GM12878 (cell line): ENCODE data around the gene C1orf210. TPM values are rescaled to one million over a fixed set of nuclear protein-coding genes. Genes with fewer than 3 reads are reported as not detected.

Source experiments
- ATAC-seq: fragments of 200-7000 bp; cut with Tn5 transposase; 3 replicates; pipeline ENCODE4 v1.9.1; 2020; ENCODE audit warnings: mild to moderate bottlenecking, moderate library complexity
- BruUV-seq: library from RNA; stranded (reverse); fragments of 400-500 nt; replicated peaks from 2 replicates; lab custom pipeline; 2021; lab: Mats Ljungman, UMichigan
- CTCF ChIA-PET: fragments of 300-600 bp; sonication (Branson Sonifier 250); formaldehyde crosslinking; extraction: SDS; loops from one replicate; lab custom pipeline; 2021; ENCODE audit warnings: inconsistent platforms; lab: Yijun Ruan, JAX
- POLR2A ChIA-PET: fragments of 350-600 bp; formaldehyde crosslinking; extraction: SDS; loops from one replicate; lab custom pipeline; 2021; ENCODE audit warnings: inconsistent platforms; lab: Charles Lee
- RAD21 ChIA-PET: fragments of 300-600 bp; sonication (Branson Sonifier 250); formaldehyde crosslinking; loops from one replicate; lab custom pipeline; 2023; ENCODE audit warnings: antibody characterized with exemption; ENCODE audit not compliant: unreplicated experiment; lab: Charles Lee
- SMC1A ChIA-PET: fragments of 300-600 bp; sonication (Branson Sonifier 250); formaldehyde crosslinking; loops from one replicate; lab custom pipeline; 2023; ENCODE audit not compliant: unreplicated experiment, uncharacterized antibody; lab: Charles Lee
- DNase-seq: peaks from one replicate; pipeline ENCODE4 v3.0.0-alpha.2; 2011; ENCODE audit warnings: low read depth, low spot score
- FAIRE-seq: peaks from 3 replicates; lab custom pipeline; 2011; peaks lifted over from hg19 to GRCh38; lab: Jason Lieb, UNC
- H2AFZ ChIP-seq: 2 replicates; pipeline ENCODE4 v1.6.0; 2011; ENCODE audit warnings: low read depth, low read length, control low read depth; ENCODE audit not compliant: control insufficient read depth
- H3K27ac ChIP-seq: 2 replicates; pipeline ENCODE4 v1.5.1; 2011; ENCODE audit warnings: control low read depth; ENCODE audit not compliant: control insufficient read depth, insufficient read depth
- H3K27me3 ChIP-seq, 2 experiments: replicated peaks in 1 of 2; 2 replicates each; pipeline versions ENCODE4 v1.6.0 to v1.6.1; 2011; ENCODE audit warnings: low read length in 1 of 2; ENCODE audit not compliant: control insufficient read depth in 2 of 2, insufficient read depth in 2 of 2
- H3K36me3 ChIP-seq, 2 experiments: 2 replicates each; pipeline ENCODE4 v1.5.1; 2011; ENCODE audit warnings: low read length in 1 of 2; ENCODE audit not compliant: control insufficient read depth in 2 of 2, insufficient read depth in 2 of 2
- H3K4me1 ChIP-seq: 2 replicates; pipeline ENCODE4 v1.6.1; 2011; ENCODE audit warnings: mild to moderate bottlenecking, low read length, moderate library complexity, mixed read lengths; ENCODE audit not compliant: control insufficient read depth, insufficient read depth
- H3K4me2 ChIP-seq: 2 replicates; pipeline ENCODE4 v1.6.0; 2011; ENCODE audit warnings: control low read depth; ENCODE audit not compliant: control insufficient read depth, insufficient read depth
- H3K4me3 ChIP-seq: fragments of 200-600 bp; sonication (generic); 2 replicates; pipeline ENCODE4 v1.5.1; 2016
- H3K79me2 ChIP-seq: 2 replicates; pipeline ENCODE4 v1.6.0; 2011; ENCODE audit warnings: low read length; ENCODE audit not compliant: control insufficient read depth, insufficient read depth
- H3K9ac ChIP-seq: 2 replicates; pipeline ENCODE4 v1.8.0; 2011; ENCODE audit warnings: low read length, control low read depth, mixed read lengths; ENCODE audit not compliant: control insufficient read depth, insufficient read depth
- H3K9me3 ChIP-seq: replicated peaks from 3 replicates; pipeline ENCODE4 v1.5.1; 2011; ENCODE audit warnings: mild to moderate bottlenecking, low read length; ENCODE audit not compliant: control insufficient read depth, insufficient read depth
- H4K20me1 ChIP-seq: 2 replicates; pipeline ENCODE4 v1.6.0; 2011; ENCODE audit not compliant: control insufficient read depth, insufficient read depth
- FOXM1 ChIP-seq: IDR thresholded peaks from 2 replicates; pipeline ENCODE4 v1.6.1; 2012; ENCODE audit warnings: low read depth, mild to moderate bottlenecking, inconsistent platforms, low read length, moderate library complexity
- JUNB ChIP-seq: IDR thresholded peaks from 2 replicates; pipeline ENCODE4 v1.6.1; 2016; ENCODE audit warnings: antibody characterized with exemption, mild to moderate bottlenecking
- KAT2A ChIP-seq: conservative IDR thresholded peaks from 2 replicates; pipeline ENCODE4 v1.6.1; 2011; ENCODE audit warnings: low read depth, low read length; ENCODE audit not compliant: control insufficient read depth
- MEF2A ChIP-seq: IDR thresholded peaks from 2 replicates; pipeline ENCODE4 v1.6.1; 2011; ENCODE audit warnings: low read depth, mild to moderate bottlenecking, low read length, moderate library complexity; ENCODE audit not compliant: insufficient read depth
- MTA2 ChIP-seq: fragments of 450-650 bp; IDR thresholded peaks from 2 replicates; pipeline ENCODE4 v1.6.1; 2016; ENCODE audit warnings: low read depth, mild to moderate bottlenecking, moderate library complexity
- NR2F1 ChIP-seq: fragments of 450-650 bp; conservative IDR thresholded peaks from 2 replicates; pipeline ENCODE4 v1.6.1; 2017; ENCODE audit warnings: mild to moderate bottlenecking
- SIX5 ChIP-seq: IDR thresholded peaks from 2 replicates; pipeline ENCODE4 v1.6.1; 2011; ENCODE audit warnings: mild to moderate bottlenecking, low read depth, low read length, moderate library complexity; ENCODE audit not compliant: severe bottlenecking
- SP1 ChIP-seq: IDR thresholded peaks from one replicate; pipeline ENCODE4 v1.6.1; 2011; ENCODE audit warnings: low read depth, low read length
- SUZ12 ChIP-seq: fragments of 200-600 bp; sonication (generic); IDR thresholded peaks from one replicate; pipeline ENCODE4 v1.6.1; 2018; ENCODE audit warnings: antibody characterized with exemption, mild to moderate bottlenecking; ENCODE audit not compliant: unreplicated experiment
- ZNF384 ChIP-seq: IDR thresholded peaks from 2 replicates; pipeline ENCODE4 v1.6.1; 2012; ENCODE audit warnings: low read depth, mild to moderate bottlenecking, low read length, improper control_type of control experiment, borderline replicate concordance
- in situ Hi-C: fragments of 300-500 bp; cut with MboI; formaldehyde crosslinking; loops from 9 replicates; pipeline ENCODE4 v1.14.3; 2018; ENCODE audit warnings: mixed read lengths
- intact Hi-C: fragments of 100-400 bp; cut with micrococcal nuclease; formaldehyde crosslinking; loops from one replicate; pipeline ENCODE4 v1.14.2; 2022; ENCODE audit not compliant: unreplicated experiment
- polyA plus RNA-seq, 11 experiments: library from polyadenylated mRNA; depleted of rRNA in 4 of 11; unstranded in 6 of 11; stranded (reverse) in 5 of 11; fragments of >200 nt; fragmentation: Nextera tagmentation in 4 of 11; fragmentation: Illumina TruSeq in 1 of 11; extraction: Ambion mirVana in 4 of 11; extraction: Trizol in 1 of 11; gene quantifications; 1 replicate in 1 of 11; 2 replicates in 10 of 11; pipeline versions ENCODE4 v1.2.1 to v1.2.3, GENCODE V29; 2011 to 2016; ENCODE audit warnings: inconsistent platforms in 2 of 11, missing spikeins in 2 of 11, low read depth in 1 of 11
- total RNA-seq, 4 experiments: library from RNA; depleted of rRNA in 3 of 4; stranded (reverse); fragments of >200 nt in 3 of 4; fragmentation: Illumina TruSeq in 1 of 4; extraction: Trizol in 1 of 4; gene quantifications; 2 replicates each; pipeline versions ENCODE4 v1.2.1 to v1.2.3, GENCODE V29; 2013 to 2021
- TF ChIP-seq, protein P1 (sequence below): fragments of 450-650 bp; IDR thresholded peaks from 2 replicates; pipeline ENCODE4 v1.6.1; 2017; ENCODE audit warnings: borderline replicate concordance
- TF ChIP-seq, protein P2 (sequence below): fragments of 150-350 bp; IDR thresholded peaks from 2 replicates; pipeline ENCODE4 v1.6.1; 2016; ENCODE audit warnings: low read depth, low read length
- TF ChIP-seq, protein P3 (sequence below): IDR thresholded peaks from 2 replicates; pipeline ENCODE4 v1.6.1; 2012; ENCODE audit warnings: low read length, inconsistent platforms
- TF ChIP-seq, protein P4 (sequence below): IDR thresholded peaks from 2 replicates; pipeline ENCODE4 v1.6.1; 2012; ENCODE audit warnings: low read depth, low read length, improper control_type of control experiment
- TF ChIP-seq, protein P5 (sequence below): IDR thresholded peaks from 2 replicates; pipeline ENCODE4 v1.6.1; 2011; ENCODE audit warnings: low read depth, low read length, improper control_type of control experiment, borderline replicate concordance

Gene C1orf210
- total and polyA plus RNA-seq, 10 of the 15 experiments (the other 5 are each of a cell fraction or from before 2014, with no cell fraction given) = 0.07 TPM; not detected in 9

DNA sequence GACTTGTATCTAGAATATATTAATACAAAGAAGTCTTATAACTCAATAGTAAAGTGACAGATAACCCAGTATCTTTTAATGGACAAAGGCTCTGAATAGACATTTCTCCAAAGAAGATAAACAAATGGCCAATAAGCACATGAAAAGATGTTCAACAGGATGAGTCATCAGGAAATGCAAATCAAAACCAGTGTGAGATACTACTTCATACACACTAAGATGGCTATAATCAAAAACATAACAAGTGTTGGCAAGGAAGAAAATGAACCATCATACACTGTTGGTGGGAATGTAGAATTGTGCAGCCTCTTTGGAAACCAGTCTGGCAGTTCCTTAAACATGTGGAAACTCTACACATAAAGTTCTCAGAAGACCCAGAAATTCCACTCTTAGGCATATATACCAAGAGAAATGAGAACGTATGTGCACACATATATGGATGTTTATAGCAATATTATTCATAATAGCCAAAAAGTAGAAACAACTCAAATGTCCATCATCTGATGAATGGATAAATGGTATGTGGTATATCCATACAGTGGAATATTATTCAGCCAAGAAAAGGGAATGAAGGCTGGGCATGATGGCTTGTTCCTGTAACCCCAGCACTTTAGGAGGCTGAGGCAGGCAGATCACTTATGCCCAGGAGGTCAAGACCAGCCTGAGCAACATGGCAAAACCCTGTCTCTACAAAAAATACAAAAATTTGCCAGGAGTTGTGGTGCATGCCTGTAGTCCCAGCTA is 42.3 kb upstream of the C1orf210 start (continued):
- no peak for TF ChIP-seq FOXM1

DNA sequence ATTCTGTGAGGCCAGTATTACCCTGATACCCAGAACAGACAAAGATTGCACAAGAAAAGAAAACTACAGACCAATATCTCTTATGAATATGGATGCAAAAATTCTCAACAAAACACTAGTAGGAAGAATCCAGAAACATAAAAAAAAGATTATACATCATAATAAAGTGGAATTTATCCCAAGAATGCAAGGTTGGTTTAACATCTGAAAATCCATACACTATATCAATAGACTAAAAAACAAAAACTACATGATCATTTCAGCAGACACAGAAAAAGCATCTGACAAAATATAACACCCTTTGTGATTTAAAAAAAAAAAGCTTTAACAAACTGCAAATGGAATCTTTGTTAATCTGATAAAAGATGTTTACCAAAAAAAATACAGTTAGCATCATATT is 40.0 kb upstream of the C1orf210 start:
- no peak overlapping the region for H3K9ac ChIP-seq
- H3K36me3 ChIP-seq = no peaks in the 10 kb centered on the region
- no peak overlapping the region for H2AFZ ChIP-seq
- no TSS peak for BruUV-seq
- H3K79me2 ChIP-seq = no peaks in the 10 kb centered on the region
- no peaks in the 10 kb centered on the region; the same call in 1 of the 3 replicates for H3K9me3 ChIP-seq
- ChIA-PET SMC1A (no interaction called here), CTCF (no interaction called here), POLR2A (interaction anchor here (0.6 kb wide), 1 partner anchor 315 kb away, joined by 3 read pairs; no protein-coding TSS in a partner anchor), RAD21 (no interaction called here)
- FAIRE-seq (no peak), DNase-seq (no peak), ATAC-seq (no peak)
- intact Hi-C loops = no loop called here
- H3K27ac ChIP-seq = no peak overlapping the region
- no peaks in the 10 kb centered on the region for H3K4me1 ChIP-seq
- in situ Hi-C loops = no loop called here
- no peak overlapping the region for H3K4me2 ChIP-seq
- H3K4me3 ChIP-seq = no peak overlapping the region
- H4K20me1 ChIP-seq = no peaks in the 10 kb centered on the region
- H3K27me3 ChIP-seq = no peaks in the 10 kb centered on the region
- TF ChIP-seq MTA2 = no peak
- no peak for TF ChIP-seq NR2F1
- TF ChIP-seq, protein P1, sequence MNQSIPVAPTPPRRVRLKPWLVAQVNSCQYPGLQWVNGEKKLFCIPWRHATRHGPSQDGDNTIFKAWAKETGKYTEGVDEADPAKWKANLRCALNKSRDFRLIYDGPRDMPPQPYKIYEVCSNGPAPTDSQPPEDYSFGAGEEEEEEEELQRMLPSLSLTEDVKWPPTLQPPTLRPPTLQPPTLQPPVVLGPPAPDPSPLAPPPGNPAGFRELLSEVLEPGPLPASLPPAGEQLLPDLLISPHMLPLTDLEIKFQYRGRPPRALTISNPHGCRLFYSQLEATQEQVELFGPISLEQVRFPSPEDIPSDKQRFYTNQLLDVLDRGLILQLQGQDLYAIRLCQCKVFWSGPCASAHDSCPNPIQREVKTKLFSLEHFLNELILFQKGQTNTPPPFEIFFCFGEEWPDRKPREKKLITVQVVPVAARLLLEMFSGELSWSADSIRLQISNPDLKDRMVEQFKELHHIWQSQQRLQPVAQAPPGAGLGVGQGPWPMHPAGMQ = no peak
- TF ChIP-seq, protein P2, sequence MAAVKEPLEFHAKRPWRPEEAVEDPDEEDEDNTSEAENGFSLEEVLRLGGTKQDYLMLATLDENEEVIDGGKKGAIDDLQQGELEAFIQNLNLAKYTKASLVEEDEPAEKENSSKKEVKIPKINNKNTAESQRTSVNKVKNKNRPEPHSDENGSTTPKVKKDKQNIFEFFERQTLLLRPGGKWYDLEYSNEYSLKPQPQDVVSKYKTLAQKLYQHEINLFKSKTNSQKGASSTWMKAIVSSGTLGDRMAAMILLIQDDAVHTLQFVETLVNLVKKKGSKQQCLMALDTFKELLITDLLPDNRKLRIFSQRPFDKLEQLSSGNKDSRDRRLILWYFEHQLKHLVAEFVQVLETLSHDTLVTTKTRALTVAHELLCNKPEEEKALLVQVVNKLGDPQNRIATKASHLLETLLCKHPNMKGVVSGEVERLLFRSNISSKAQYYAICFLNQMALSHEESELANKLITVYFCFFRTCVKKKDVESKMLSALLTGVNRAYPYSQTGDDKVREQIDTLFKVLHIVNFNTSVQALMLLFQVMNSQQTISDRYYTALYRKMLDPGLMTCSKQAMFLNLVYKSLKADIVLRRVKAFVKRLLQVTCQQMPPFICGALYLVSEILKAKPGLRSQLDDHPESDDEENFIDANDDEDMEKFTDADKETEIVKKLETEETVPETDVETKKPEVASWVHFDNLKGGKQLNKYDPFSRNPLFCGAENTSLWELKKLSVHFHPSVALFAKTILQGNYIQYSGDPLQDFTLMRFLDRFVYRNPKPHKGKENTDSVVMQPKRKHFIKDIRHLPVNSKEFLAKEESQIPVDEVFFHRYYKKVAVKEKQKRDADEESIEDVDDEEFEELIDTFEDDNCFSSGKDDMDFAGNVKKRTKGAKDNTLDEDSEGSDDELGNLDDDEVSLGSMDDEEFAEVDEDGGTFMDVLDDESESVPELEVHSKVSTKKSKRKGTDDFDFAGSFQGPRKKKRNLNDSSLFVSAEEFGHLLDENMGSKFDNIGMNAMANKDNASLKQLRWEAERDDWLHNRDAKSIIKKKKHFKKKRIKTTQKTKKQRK = no peak
- no peak for TF ChIP-seq SP1
- TF ChIP-seq, protein P3, sequence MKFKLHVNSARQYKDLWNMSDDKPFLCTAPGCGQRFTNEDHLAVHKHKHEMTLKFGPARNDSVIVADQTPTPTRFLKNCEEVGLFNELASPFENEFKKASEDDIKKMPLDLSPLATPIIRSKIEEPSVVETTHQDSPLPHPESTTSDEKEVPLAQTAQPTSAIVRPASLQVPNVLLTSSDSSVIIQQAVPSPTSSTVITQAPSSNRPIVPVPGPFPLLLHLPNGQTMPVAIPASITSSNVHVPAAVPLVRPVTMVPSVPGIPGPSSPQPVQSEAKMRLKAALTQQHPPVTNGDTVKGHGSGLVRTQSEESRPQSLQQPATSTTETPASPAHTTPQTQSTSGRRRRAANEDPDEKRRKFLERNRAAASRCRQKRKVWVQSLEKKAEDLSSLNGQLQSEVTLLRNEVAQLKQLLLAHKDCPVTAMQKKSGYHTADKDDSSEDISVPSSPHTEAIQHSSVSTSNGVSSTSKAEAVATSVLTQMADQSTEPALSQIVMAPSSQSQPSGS = no peak
- TF ChIP-seq MEF2A = no peak
- TF ChIP-seq, protein P4, sequence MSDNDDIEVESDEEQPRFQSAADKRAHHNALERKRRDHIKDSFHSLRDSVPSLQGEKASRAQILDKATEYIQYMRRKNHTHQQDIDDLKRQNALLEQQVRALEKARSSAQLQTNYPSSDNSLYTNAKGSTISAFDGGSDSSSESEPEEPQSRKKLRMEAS = no peak
- TF ChIP-seq, protein P5, sequence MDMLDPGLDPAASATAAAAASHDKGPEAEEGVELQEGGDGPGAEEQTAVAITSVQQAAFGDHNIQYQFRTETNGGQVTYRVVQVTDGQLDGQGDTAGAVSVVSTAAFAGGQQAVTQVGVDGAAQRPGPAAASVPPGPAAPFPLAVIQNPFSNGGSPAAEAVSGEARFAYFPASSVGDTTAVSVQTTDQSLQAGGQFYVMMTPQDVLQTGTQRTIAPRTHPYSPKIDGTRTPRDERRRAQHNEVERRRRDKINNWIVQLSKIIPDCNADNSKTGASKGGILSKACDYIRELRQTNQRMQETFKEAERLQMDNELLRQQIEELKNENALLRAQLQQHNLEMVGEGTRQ = no peak
- TF ChIP-seq KAT2A = no peak
- TF ChIP-seq JUNB = no peak
- no peak for TF ChIP-seq ZNF384
- no peak for TF ChIP-seq SIX5
- TF ChIP-seq SUZ12 = no peak
